ENCODE results near the gene ZFYVE27. TPM values are rescaled to one million over a fixed set of nuclear protein-coding genes. Genes with fewer than 3 reads are reported as not detected.

The ZFYVE27 gene
- total RNA-seq, 1 donor from 2014 or later = 62.2 TPM

DNA sequence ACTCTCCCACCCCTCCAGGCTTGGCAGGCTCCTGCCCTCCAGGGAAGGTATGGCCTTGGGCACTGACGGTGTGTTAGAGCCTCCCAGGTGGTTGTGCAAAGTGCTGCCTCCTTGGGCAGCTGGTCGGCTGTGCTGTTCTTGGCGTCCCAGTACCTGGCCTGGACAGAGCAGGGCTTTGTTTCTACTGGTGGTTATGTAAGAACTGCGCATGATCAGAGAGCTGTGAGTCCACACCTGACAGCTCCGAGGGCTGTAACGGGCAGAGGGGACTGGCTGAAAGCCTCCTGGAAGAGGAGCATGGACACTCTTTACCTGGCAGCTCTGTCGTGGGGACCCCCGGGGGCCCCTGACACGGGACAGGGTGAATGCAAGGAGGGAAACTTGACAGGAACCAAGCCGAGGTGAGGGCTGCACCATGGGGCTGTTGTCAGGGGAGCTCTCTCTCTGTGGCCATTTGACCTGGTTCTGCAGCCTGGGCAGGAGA is 37.9 kb downstream of the ZFYVE27 start:
- no peak for DNase-seq (ENCODE audit: low spot score in 2 of 2)
- TF ChIP-seq, protein P1, sequence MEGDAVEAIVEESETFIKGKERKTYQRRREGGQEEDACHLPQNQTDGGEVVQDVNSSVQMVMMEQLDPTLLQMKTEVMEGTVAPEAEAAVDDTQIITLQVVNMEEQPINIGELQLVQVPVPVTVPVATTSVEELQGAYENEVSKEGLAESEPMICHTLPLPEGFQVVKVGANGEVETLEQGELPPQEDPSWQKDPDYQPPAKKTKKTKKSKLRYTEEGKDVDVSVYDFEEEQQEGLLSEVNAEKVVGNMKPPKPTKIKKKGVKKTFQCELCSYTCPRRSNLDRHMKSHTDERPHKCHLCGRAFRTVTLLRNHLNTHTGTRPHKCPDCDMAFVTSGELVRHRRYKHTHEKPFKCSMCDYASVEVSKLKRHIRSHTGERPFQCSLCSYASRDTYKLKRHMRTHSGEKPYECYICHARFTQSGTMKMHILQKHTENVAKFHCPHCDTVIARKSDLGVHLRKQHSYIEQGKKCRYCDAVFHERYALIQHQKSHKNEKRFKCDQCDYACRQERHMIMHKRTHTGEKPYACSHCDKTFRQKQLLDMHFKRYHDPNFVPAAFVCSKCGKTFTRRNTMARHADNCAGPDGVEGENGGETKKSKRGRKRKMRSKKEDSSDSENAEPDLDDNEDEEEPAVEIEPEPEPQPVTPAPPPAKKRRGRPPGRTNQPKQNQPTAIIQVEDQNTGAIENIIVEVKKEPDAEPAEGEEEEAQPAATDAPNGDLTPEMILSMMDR (IDR thresholded peaks at IDR 0.05) = no peak
- Histone ChIP-seq H3K9me3 (no peaks in the 10 kb centered on the region), H3K27me3 (peaks cover 8% of the 10 kb centered on the region), H3K36me3 (no peaks in the 10 kb centered on the region), H3K27ac (no peak overlapping the region), H3K4me3 (no peak overlapping the region), H3K4me1 (no peaks in the 10 kb centered on the region)
- intact Hi-C loops (cut with DNase I) = no loop called here

DNA sequence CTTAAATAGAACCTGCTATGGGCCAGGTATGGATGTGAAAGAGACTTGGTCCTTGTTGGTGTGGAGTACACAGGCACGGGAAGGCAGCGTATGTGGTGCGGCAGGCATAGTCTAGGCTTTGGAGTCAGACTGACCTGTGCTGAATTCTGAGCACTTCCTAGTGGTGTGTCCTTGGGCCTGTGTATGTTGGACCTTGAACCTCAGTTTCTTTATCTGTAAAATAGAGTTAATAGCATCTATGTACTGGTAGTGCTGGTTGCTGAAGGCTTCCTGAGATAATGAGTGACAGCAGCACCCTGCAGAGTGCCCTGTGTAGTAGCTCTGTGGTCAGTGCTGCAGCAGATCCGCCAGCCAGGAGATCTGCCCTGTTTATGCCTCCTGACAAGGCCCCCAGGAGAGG is 40.2 kb downstream of the ZFYVE27 start:
- H3K27me3 ChIP-seq = no peaks in the 10 kb centered on the region
- no peaks in the 10 kb centered on the region for H3K9me3 ChIP-seq
- no peaks in the 10 kb centered on the region for H3K4me1 ChIP-seq
- DNase-seq (ENCODE audit: low spot score in 2 of 2) = no peak
- intact Hi-C loops (cut with DNase I) = no loop called here
- TF ChIP-seq, protein P1 (IDR thresholded peaks at IDR 0.05) = no peak
- H3K4me3 ChIP-seq = no peak overlapping the region
- no peak overlapping the region for H3K27ac ChIP-seq
- no peaks in the 10 kb centered on the region for H3K36me3 ChIP-seq

DNA sequence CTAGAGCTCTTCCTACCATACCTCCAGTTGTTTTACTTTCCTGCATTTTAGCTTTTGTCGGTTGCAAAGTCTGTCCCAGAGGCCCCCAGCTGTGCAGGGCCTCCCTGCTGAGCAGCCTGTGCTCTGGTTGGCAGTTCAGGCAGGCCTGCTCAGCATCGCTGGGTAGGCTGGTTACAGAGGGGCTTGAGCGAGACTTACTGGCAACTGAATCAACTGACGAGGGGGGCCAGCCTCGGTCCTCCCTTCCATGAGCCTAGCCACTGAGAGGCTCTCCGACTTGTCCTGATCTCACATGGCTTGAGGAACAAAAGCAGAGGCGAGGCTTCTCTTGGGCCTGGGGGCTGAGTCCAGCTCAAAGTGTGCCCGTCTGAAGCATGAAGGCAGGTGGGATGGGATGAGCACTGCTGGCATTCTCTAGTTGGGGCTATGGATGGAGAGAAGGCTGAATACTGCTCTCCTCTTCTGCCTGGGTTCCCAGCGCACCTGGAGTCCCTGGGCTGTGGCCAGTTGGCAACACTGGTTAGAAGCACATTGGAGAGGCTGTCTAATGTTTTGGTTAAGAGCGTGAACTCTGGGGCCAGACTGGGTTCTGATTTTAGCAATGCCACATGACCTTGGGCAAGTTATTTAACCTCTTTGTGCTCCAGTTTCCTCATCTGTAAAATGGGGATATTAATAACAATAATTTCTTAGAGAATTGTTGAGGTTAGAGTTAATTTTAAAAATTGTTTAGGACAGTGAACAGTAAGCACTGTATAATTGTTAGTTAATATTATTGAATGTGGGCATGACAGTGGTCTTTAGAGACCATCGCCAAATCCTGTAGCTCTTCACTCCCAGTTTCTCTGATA is 41.7 kb downstream of the ZFYVE27 start:
- intact Hi-C loops (cut with DNase I) = no loop called here
- DNase-seq (ENCODE audit: low spot score in 2 of 2) = no peak
- TF ChIP-seq, protein P1 (IDR thresholded peaks at IDR 0.05) = no peak
- no peak overlapping the region for H3K4me3 ChIP-seq
- no peak overlapping the region for H3K27ac ChIP-seq
- H3K27me3 ChIP-seq = no peaks in the 10 kb centered on the region
- H3K4me1 ChIP-seq = no peaks in the 10 kb centered on the region
- no peaks in the 10 kb centered on the region for H3K36me3 ChIP-seq
- no peaks in the 10 kb centered on the region for H3K9me3 ChIP-seq

DNA sequence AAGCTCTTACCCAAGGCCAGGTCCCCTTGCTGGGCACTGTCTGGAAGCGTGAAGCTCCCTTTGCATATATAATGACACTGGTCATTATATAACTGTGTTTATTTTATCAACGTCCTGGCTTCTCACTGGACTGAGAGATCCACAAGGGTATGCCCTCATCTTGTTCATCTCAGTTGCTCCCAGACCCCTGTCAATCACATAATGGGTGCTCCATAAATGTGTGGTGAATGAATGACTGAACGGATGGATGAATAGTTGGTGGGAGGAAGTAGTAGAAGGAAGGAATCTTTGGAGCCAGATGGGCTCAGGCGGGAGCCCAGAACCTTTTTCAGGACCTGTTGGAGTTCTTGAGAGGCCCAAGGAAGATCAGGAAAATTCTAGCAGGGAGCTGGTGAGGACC is 42.6 kb downstream of the ZFYVE27 start:
- H3K27me3 ChIP-seq = no peaks in the 10 kb centered on the region
- intact Hi-C loops (cut with DNase I) = no loop called here
- no peaks in the 10 kb centered on the region for H3K4me1 ChIP-seq
- no peak overlapping the region for H3K27ac ChIP-seq
- H3K4me3 ChIP-seq = no peak overlapping the region
- H3K9me3 ChIP-seq = no peaks in the 10 kb centered on the region
- no peak for DNase-seq (ENCODE audit: low spot score in 2 of 2)
- no peaks in the 10 kb centered on the region for H3K36me3 ChIP-seq
- TF ChIP-seq, protein P1 (IDR thresholded peaks at IDR 0.05) = no peak

DNA sequence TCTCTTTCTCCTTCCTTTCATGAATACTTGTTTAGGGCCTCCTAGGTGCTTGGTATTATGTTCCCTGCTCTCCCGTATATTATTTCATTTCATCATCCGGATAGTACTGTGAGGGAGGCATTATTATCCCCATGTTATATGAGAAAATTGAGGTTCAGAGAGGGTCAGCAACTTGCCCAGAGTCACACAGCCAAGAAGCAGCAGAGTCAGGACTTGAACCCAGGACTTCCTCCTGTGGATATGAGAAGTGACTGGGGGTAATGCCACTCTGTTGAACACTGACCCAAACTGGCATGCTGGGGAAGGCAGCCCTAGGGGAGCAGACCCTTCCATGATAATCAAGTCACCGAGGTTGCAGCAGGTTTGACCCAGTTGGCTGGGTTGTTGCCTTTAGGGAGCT is 43.0 kb downstream of the ZFYVE27 start:
- intact Hi-C loops (cut with DNase I) = no loop called here
- no peaks in the 10 kb centered on the region for H3K4me1 ChIP-seq

More for the DNA sequence above, 43.0 kb downstream of the ZFYVE27 start:
- Histone ChIP-seq H3K9me3 (no peaks in the 10 kb centered on the region), H3K4me3 (no peak overlapping the region), H3K36me3 (no peaks in the 10 kb centered on the region), H3K27ac (no peak overlapping the region), H3K27me3 (no peaks in the 10 kb centered on the region)
- DNase-seq (ENCODE audit: low spot score in 2 of 2) = no peak
- TF ChIP-seq, protein P1 (IDR thresholded peaks at IDR 0.05) = no peak

All from ascending aorta (tissue), 2 donors.